Measurements from ENCODE around the gene SLC51A.

- TF ChIP-seq EZH2 (IDR thresholded peaks at IDR 0.05; ENCODE audit: insufficient read depth, poor library complexity, severe bottlenecking), result no peak
- no peak for TF ChIP-seq EZH2phosphoT487 (IDR thresholded peaks at IDR 0.05; ENCODE audit: insufficient read depth, low read depth)
Measured at GRCh38 chr3:196166741-196167140, 49.6 kb upstream of the SLC51A start.

Measured in GM23248 (cell line).